ENCODE measurements around the gene GFOD1. TPM values are rescaled to one million over a fixed set of nuclear protein-coding genes. Genes with fewer than 3 reads are reported as not detected.
A peak's percentile ranks its signal among the peaks of the same experiment; 100 is the strongest.

The GFOD1 gene
- total and polyA plus RNA-seq, 7 donors, result 5.9 to 34.2 (median 16.7) TPM

- Histone ChIP-seq H3K9me3 (no peaks in the 10 kb centered on the region), H3K36me3 (ENCODE audit: insufficient read depth in 1 of 2, low read depth in 1 of 2) (no peaks in the 10 kb centered on the region), H3K27ac (peak overlapping the region; percentile 77), H3K4me1 (peaks cover 92% of the 10 kb centered on the region), H3K4me3 (no peak overlapping the region), H3K27me3 (ENCODE audit: insufficient read depth in 3 of 3, low read length in 2 of 3) (no peaks in the 10 kb centered on the region)
- intact Hi-C loops (cut with DNase I), result loop anchor here (5.0 to 10.0 kb wide), 2 partner anchors 55 to 127 kb away; no protein-coding TSS in a partner anchor
- DNase-seq (no peak), ATAC-seq (peak in 1 of 4 donors; percentile 15)
- WGBS, 3 donors, result 13 to 39% (median 28%) methylated on average over 2 of the region's 2 CpGs
- TF ChIP-seq CTCF (IDR thresholded peaks at IDR 0.05), result no peak
Measured at GRCh38 chr6:13409991-13410390, 77.4 kb downstream of the GFOD1 start.

- intact Hi-C loops (cut with DNase I), result loop anchor here in 1 of 2 donors (10.0 kb wide), 1 partner anchor 53 kb away; no protein-coding TSS in a partner anchor
- peaks cover 88% of the 10 kb centered on the region for H3K4me1 ChIP-seq
- peak overlapping the region; percentile 66 for H3K27ac ChIP-seq
Measured at GRCh38 chr6:13407709-13408695, 79.4 kb downstream of the GFOD1 start.

GRCh38 chr6:13407368-13407708 lies 80.1 kb downstream of the GFOD1 start:
- Histone ChIP-seq H3K27me3 (ENCODE audit: insufficient read depth in 3 of 3, low read length in 2 of 3) (no peaks in the 10 kb centered on the region), H3K9me3 (no peaks in the 10 kb centered on the region), H3K4me3 (no peak overlapping the region), H3K27ac (peak overlapping the region; percentile 66), H3K36me3 (ENCODE audit: insufficient read depth in 1 of 2, low read depth in 1 of 2) (no peaks in the 10 kb centered on the region), H3K4me1 (peaks cover 82% of the 10 kb centered on the region)
- ATAC-seq, result no peak
- TF ChIP-seq CTCF (IDR thresholded peaks at IDR 0.05), result no peak
- intact Hi-C loops (cut with DNase I), result loop anchor here in 1 of 2 donors (10.0 kb wide), 1 partner anchor 53 kb away; no protein-coding TSS in a partner anchor
- WGBS, 3 donors, result 31 to 87% (median 74%) methylated on average over 3 of the region's 3 CpGs
- DNase-seq, result no peak

More at GRCh38 chr6:13407709-13408695, 79.4 kb downstream of the GFOD1 start:
- TF ChIP-seq CTCF (IDR thresholded peaks at IDR 0.05), result no peak
- Histone ChIP-seq H3K27me3 (ENCODE audit: insufficient read depth in 3 of 3, low read length in 2 of 3) (no peaks in the 10 kb centered on the region), H3K36me3 (ENCODE audit: insufficient read depth in 1 of 2, low read depth in 1 of 2) (no peaks in the 10 kb centered on the region), H3K4me3 (no peak overlapping the region), H3K9me3 (no peaks in the 10 kb centered on the region)
- 80 to 84% (median 80%) methylated on average over 12 of the region's 12 CpGs for WGBS, 3 donors
- no peak for DNase-seq
- peak; percentile 16 to 76 (median 63) for ATAC-seq

- DNase-seq, result no peak
- WGBS, 3 donors, result 25 to 37% (median 31%) methylated on average over 1 of the region's 1 CpG
- Histone ChIP-seq H3K4me3 (no peak overlapping the region), H3K9me3 (no peaks in the 10 kb centered on the region), H3K36me3 (ENCODE audit: insufficient read depth in 1 of 2, low read depth in 1 of 2) (no peaks in the 10 kb centered on the region), H3K27ac (peak overlapping the region; percentile 66), H3K27me3 (ENCODE audit: insufficient read depth in 3 of 3, low read length in 2 of 3) (no peaks in the 10 kb centered on the region), H3K4me1 (peaks cover 76% of the 10 kb centered on the region)
- intact Hi-C loops (cut with DNase I), result loop anchor here in 1 of 2 donors (10.0 kb wide), 1 partner anchor 52 kb away; no protein-coding TSS in a partner anchor
- TF ChIP-seq CTCF (IDR thresholded peaks at IDR 0.05), result no peak
- peak; percentile 62 to 80 (median 77) for ATAC-seq
Measured at GRCh38 chr6:13406781-13407180, 80.6 kb downstream of the GFOD1 start.

All from psoas muscle (tissue), 8 donors.